Measurements from ENCODE around the gene SLC34A1. TPM values are rescaled to one million over a fixed set of nuclear protein-coding genes. Genes with fewer than 3 reads are reported as not detected.

Gene SLC34A1
- total and polyA plus RNA-seq, 9 donors, result not detected

DNA sequence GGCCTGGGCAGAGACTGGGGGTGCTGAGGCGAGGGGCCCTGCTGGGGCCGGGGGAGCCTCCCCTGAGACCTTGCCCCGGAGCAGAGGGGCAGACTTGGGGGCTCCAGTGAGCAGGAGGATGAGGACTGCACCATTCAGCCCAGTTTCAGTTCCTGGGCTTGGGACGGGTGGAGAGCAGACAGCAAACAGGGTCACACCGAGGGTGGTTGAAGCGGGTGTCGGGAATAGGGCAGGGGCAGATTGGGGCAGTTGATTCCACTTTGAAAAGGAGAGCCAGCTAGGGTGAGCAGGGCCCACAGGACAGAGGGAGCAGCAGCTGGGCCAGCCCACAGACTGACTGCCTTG lies 46.7 kb downstream of the SLC34A1 start:
- Histone ChIP-seq H3K27ac (no peak overlapping the region), H3K4me3 (no peak overlapping the region), H3K4me1 (ENCODE audit: insufficient read depth) (peaks cover 8% of the 10 kb centered on the region), H3K9me3 (no peaks in the 10 kb centered on the region), H3K36me3 (no peaks in the 10 kb centered on the region), H3K27me3 (no peaks in the 10 kb centered on the region)
- intact Hi-C loops (cut with DNase I), result no loop called here
- DNase-seq, result no peak
- no peak for TF ChIP-seq CTCF (IDR thresholded peaks at IDR 0.05)
- no peak for TF ChIP-seq POLR2A (IDR thresholded peaks at IDR 0.05)
- TF ChIP-seq EP300 (IDR thresholded peaks at IDR 0.05), result no peak
- 92 to 96% (median 94%) methylated on average over 7 of the region's 7 CpGs for WGBS, 3 donors

DNA sequence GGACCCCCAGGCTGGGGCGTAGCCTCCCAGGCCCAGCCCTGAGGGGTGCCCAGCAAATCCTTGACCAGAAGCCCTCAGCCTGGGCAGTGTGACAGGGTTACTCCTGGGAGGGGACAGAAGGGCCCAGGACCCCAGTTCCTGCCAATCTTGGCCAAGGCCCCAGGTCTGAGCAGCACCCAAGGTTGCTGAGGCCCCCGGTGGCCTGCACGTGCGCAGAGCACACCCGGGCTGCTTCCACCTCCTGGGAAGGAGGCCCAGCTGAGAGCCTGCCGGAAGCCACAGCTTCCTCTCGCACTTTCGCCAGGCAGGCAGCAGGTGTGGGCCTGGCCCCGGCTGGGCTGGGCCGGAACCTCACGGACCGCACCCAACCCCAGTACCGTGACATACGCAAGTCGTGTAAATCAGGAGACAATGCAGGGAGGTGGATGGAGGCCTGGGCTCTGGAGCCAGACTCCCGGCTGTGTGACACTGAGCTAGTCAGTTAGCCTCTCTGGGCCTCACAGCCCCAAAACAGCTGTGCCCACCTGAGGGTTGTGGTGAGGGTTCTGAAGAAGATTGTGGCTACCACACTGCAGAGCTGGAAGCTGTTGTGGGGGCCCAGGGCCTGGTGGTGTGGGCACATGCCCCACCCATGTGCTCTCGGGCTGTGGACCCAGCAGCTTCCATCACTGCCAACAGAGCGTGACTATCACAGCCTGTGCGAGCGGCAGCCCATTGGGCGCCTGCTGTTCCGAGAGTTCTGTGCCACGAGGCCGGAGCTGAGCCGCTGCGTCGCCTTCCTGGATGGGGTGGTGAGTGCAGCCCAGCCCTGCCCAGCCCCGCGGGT lies 47.3 kb downstream of the SLC34A1 start:
- WGBS, 3 donors, result 89 to 92% (median 89%) methylated on average over 24 to 29 of the region's 29 CpGs
- Histone ChIP-seq H3K4me3 (no peak overlapping the region), H3K4me1 (ENCODE audit: insufficient read depth) (peaks cover 8% of the 10 kb centered on the region), H3K27ac (no peak overlapping the region), H3K36me3 (no peaks in the 10 kb centered on the region), H3K9me3 (no peaks in the 10 kb centered on the region), H3K27me3 (no peaks in the 10 kb centered on the region)
- peak in 1 of 5 donors; percentile 24 for DNase-seq
- intact Hi-C loops (cut with DNase I), result no loop called here
- TF ChIP-seq CTCF (IDR thresholded peaks at IDR 0.05) (no peak), EP300 (IDR thresholded peaks at IDR 0.05) (no peak), POLR2A (IDR thresholded peaks at IDR 0.05) (no peak)

GRCh38 chr5:177432143-177432838 lies 48.1 kb downstream of the SLC34A1 start:
- no peak overlapping the region for H3K27ac ChIP-seq
- DNase-seq, result peak in 1 of 5 donors; percentile 31
- TF ChIP-seq POLR2A (IDR thresholded peaks at IDR 0.05), result no peak
- no peak for TF ChIP-seq EP300 (IDR thresholded peaks at IDR 0.05)
- no peak for TF ChIP-seq CTCF (IDR thresholded peaks at IDR 0.05)
- no peaks in the 10 kb centered on the region for H3K27me3 ChIP-seq
- H3K4me3 ChIP-seq, result no peak overlapping the region
- no peaks in the 10 kb centered on the region for H3K36me3 ChIP-seq
- no peaks in the 10 kb centered on the region for H3K9me3 ChIP-seq
- intact Hi-C loops (cut with DNase I), result no loop called here
- WGBS, 3 donors, result 80 to 83% (median 80%) methylated on average over 13 to 18 of the region's 18 CpGs
- H3K4me1 ChIP-seq (ENCODE audit: insufficient read depth), result peaks cover 7% of the 10 kb centered on the region

- H3K9me3 ChIP-seq, result no peaks in the 10 kb centered on the region
- no peaks in the 10 kb centered on the region for H3K27me3 ChIP-seq
- no peak for DNase-seq
- no peaks in the 10 kb centered on the region for H3K36me3 ChIP-seq
- H3K27ac ChIP-seq, result no peak overlapping the region
- H3K4me1 ChIP-seq (ENCODE audit: insufficient read depth), result peaks cover 3% of the 10 kb centered on the region
- no peak overlapping the region for H3K4me3 ChIP-seq
- intact Hi-C loops (cut with DNase I), result no loop called here
- WGBS, 3 donors, result 91 to 95% (median 92%) methylated on average over 23 to 25 of the region's 25 CpGs
- TF ChIP-seq EP300 (IDR thresholded peaks at IDR 0.05), result no peak
- TF ChIP-seq CTCF (IDR thresholded peaks at IDR 0.05), result no peak
- TF ChIP-seq POLR2A (IDR thresholded peaks at IDR 0.05), result no peak
Observed at GRCh38 chr5:177432839-177433657, 48.8 kb downstream of the SLC34A1 start.
